Upper lobe of left lung (tissue), 6 donors: ENCODE data around the gene MYO3B. TPM values are rescaled to one million over a fixed set of nuclear protein-coding genes. Genes with fewer than 3 reads are reported as not detected.

Source experiments
- ATAC-seq, 2 donors: fragments of 200-7000 bp; cut with Tn5 transposase; one replicate each; pipeline ENCODE4 v1.9.1; 2022; ENCODE audit warnings: mild to moderate bottlenecking in 2 of 2, moderate library complexity in 2 of 2; ENCODE audit not compliant: low FRiP score in 2 of 2
- DNase-seq, 2 donors: peaks; one replicate each; pipeline ENCODE4 v3.0.0-alpha.2; 2019 to 2020
- H3K27ac ChIP-seq, 4 donors: fragments of 200-600 bp; sonication (generic); one replicate each; pipeline ENCODE4 v1.5.1; 2016 to 2019
- H3K27me3 ChIP-seq, 4 donors: fragments of 200-600 bp; sonication (generic); one replicate each; pipeline ENCODE4 v1.5.1; 2017 to 2019
- H3K36me3 ChIP-seq, 4 donors: fragments of 200-600 bp; sonication (generic); one replicate each; pipeline ENCODE4 v1.5.1; 2016 to 2019
- H3K4me1 ChIP-seq, 4 donors: fragments of 200-600 bp; sonication (generic); one replicate each; pipeline ENCODE4 v1.5.1; 2018 to 2019
- H3K4me3 ChIP-seq, 4 donors: fragments of 200-600 bp; sonication (generic); one replicate each; pipeline ENCODE4 v1.5.1; 2017 to 2019; ENCODE audit warnings: mild to moderate bottlenecking in 2 of 4, moderate library complexity in 1 of 4
- H3K9me3 ChIP-seq, 4 donors: fragments of 200-600 bp; sonication (generic); one replicate each; pipeline ENCODE4 v1.5.1; 2018 to 2019
- CTCF ChIP-seq, 6 experiments: fragments of 450-650 bp in 4 of 6; fragments of 200-600 bp in 2 of 6; sonication (generic) in 2 of 6; IDR thresholded peaks; one replicate each; pipeline ENCODE4 v1.5.1; 2016 to 2019; ENCODE audit warnings: antibody characterized with exemption in 6 of 6
- EP300 ChIP-seq, 4 donors: sonication (generic); formaldehyde crosslinking; IDR thresholded peaks; one replicate each; pipeline ENCODE4 v1.5.1; 2017; ENCODE audit warnings: antibody characterized with exemption in 4 of 4, control low read depth in 2 of 4
- POLR2A ChIP-seq, 4 donors: fragments of 450-650 bp; IDR thresholded peaks; one replicate each; pipeline ENCODE4 v1.5.1; 2016 to 2017; ENCODE audit warnings: antibody characterized with exemption in 4 of 4, mild to moderate bottlenecking in 2 of 4
- POLR2AphosphoS5 ChIP-seq, 2 donors: sonication (generic); formaldehyde crosslinking; IDR thresholded peaks; one replicate each; pipeline ENCODE4 v1.5.1; 2017; ENCODE audit warnings: antibody characterized with exemption in 2 of 2
- WGBS, 2 donors: methylation state at CpG; one replicate each; pipeline ENCODE4 v1.1.5; 2017 to 2018; 5-methylcytosine and 5-hydroxymethylcytosine counted together
- total RNA-seq, 6 donors: library from RNA; depleted of rRNA in 4 of 6; stranded (reverse); fragments of >200 nt in 4 of 6; gene quantifications; one replicate each; pipeline versions ENCODE4 v1.1.0 to v1.2.1, GENCODE V29; 2016 to 2021
- donor health status: DM: no; HTN: no; CAD: no; lungs with moderate emphysema.
- donor health status: DM: no; HTN: yes; CAD: no; lungs with severe emphysema.

The MYO3B gene
- total RNA-seq, 6 donors from 2014 or later = 0.09 to 0.20 (median 0.13) TPM; not detected in 3

- H3K36me3 ChIP-seq = no peaks in the 10 kb centered on the region
- no peaks in the 10 kb centered on the region for H3K27me3 ChIP-seq
- TF ChIP-seq CTCF (IDR thresholded peaks at IDR 0.05) (no peak), EP300 (IDR thresholded peaks at IDR 0.05) (no peak), POLR2AphosphoS5 (IDR thresholded peaks at IDR 0.05) (no peak), POLR2A (IDR thresholded peaks at IDR 0.05) (no peak)
- no peaks in the 10 kb centered on the region for H3K4me1 ChIP-seq
- no peaks in the 10 kb centered on the region for H3K9me3 ChIP-seq
- no peak overlapping the region for H3K27ac ChIP-seq
- DNase-seq (no peak), ATAC-seq (no peak)
- H3K4me3 ChIP-seq = no peak overlapping the region
- 66 to 72% methylated on average over 7 of the region's 7 CpGs for WGBS, 2 donors
These were observed 32.1 kb upstream of the MYO3B start for GRCh38 chr2:170145675-170146432.

GRCh38 chr2:170146784-170147183, 31.2 kb upstream of the MYO3B start:
- H3K4me1 ChIP-seq = no peaks in the 10 kb centered on the region
- no peaks in the 10 kb centered on the region for H3K27me3 ChIP-seq
- H3K27ac ChIP-seq = no peak overlapping the region
- no peaks in the 10 kb centered on the region for H3K9me3 ChIP-seq
- WGBS, 2 donors = 71 to 80% methylated on average over 4 of the region's 4 CpGs
- no peaks in the 10 kb centered on the region for H3K36me3 ChIP-seq
- DNase-seq (no peak), ATAC-seq (no peak)
- TF ChIP-seq POLR2A (IDR thresholded peaks at IDR 0.05) = no peak
- TF ChIP-seq EP300 (IDR thresholded peaks at IDR 0.05) = no peak
- no peak for TF ChIP-seq POLR2AphosphoS5 (IDR thresholded peaks at IDR 0.05)
- TF ChIP-seq CTCF (IDR thresholded peaks at IDR 0.05) = no peak
- H3K4me3 ChIP-seq = no peak overlapping the region

DNA sequence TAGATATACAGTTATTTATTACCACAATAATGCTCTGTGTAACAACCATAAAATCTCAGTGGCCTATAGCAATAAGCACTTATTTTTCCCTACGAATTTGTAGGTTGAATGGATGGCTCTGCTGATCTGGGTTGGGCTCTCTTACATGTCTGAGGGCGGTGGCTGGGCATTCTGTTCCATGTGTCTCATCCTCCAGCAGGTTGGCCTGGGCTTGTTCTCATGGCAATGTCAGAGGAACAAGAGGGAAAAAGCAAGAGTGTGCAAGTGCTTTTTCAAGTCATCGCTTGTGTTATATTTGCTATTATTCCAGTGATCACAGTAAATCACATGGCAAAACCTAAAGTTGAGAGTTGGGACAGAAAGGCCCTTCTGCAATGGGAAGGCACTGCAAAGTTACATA, 30.4 kb upstream of the MYO3B start:
- H3K27ac ChIP-seq = no peak overlapping the region
- ATAC-seq (no peak), DNase-seq (no peak)
- H3K27me3 ChIP-seq = no peaks in the 10 kb centered on the region
- TF ChIP-seq CTCF (IDR thresholded peaks at IDR 0.05) (no peak), POLR2A (IDR thresholded peaks at IDR 0.05) (no peak), POLR2AphosphoS5 (IDR thresholded peaks at IDR 0.05) (no peak), EP300 (IDR thresholded peaks at IDR 0.05) (no peak)
- WGBS, 2 donors = 81 to 88% methylated on average over 3 of the region's 3 CpGs
- no peaks in the 10 kb centered on the region for H3K36me3 ChIP-seq
- no peaks in the 10 kb centered on the region for H3K9me3 ChIP-seq
- no peak overlapping the region for H3K4me3 ChIP-seq
- H3K4me1 ChIP-seq = no peaks in the 10 kb centered on the region

DNA sequence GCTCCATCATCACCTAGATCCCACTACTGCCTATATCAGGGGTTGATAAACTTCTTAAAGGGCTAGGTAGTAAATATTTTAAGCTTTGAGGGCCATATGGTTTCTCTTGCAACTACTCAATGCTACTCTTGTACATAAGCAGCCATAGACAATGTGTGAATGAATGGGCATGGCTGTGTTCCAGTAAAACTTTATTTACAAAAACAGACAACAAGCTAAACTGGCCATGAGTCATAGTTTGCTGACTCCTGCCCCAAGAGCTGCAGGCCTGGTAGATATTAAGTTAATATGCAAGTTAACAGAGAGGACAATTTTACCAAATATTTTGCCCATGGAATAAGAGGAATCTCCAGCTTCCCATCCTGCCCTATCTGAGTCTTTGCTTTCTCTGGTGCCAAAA, 29.8 kb upstream of the MYO3B start:
- Histone ChIP-seq H3K36me3 (no peaks in the 10 kb centered on the region), H3K27ac (no peak overlapping the region)
- ATAC-seq = no peak

More for the DNA sequence above, 29.8 kb upstream of the MYO3B start:
- no peak for TF ChIP-seq EP300 (IDR thresholded peaks at IDR 0.05)
- TF ChIP-seq POLR2A (IDR thresholded peaks at IDR 0.05) = no peak
- TF ChIP-seq POLR2AphosphoS5 (IDR thresholded peaks at IDR 0.05) = no peak
- TF ChIP-seq CTCF (IDR thresholded peaks at IDR 0.05) = no peak
- Histone ChIP-seq H3K4me1 (no peaks in the 10 kb centered on the region), H3K4me3 (no peak overlapping the region), H3K9me3 (no peaks in the 10 kb centered on the region), H3K27me3 (no peaks in the 10 kb centered on the region)
- no peak for DNase-seq
